B cell (primary cell): ENCODE measurements around the gene MGA. TPM values are rescaled to one million over a fixed set of nuclear protein-coding genes. Genes with fewer than 3 reads are reported as not detected.

ENCODE experiments used
- ATAC-seq: fragments of 200-7000 bp; cut with Tn5 transposase; one replicate; pipeline ENCODE4 v1.10.0; 2021; ENCODE audit warnings: low read depth, mild to moderate bottlenecking, moderate number of reproducible peaks, moderate library complexity
- CTCF ChIA-PET: fragments of 350-600 bp; sonication (Branson Sonifier 250); formaldehyde crosslinking; loops from one replicate; lab custom pipeline; 2021; ENCODE audit warnings: antibody characterized with exemption, inconsistent platforms; lab: Charles Lee
- POLR2A ChIA-PET: fragments of 350-600 bp; sonication (Branson Sonifier 250); formaldehyde crosslinking; loops from one replicate; lab custom pipeline; 2021; ENCODE audit warnings: antibody characterized with exemption; lab: Charles Lee
- DNase-seq: peaks from one replicate; pipeline ENCODE4 v3.0.0; 2013
- H2AFZ ChIP-seq: 2 replicates; pipeline ENCODE4 v1.6.1; 2012; ENCODE audit warnings: mild to moderate bottlenecking, low read depth, low read length; ENCODE audit not compliant: insufficient read depth, poor library complexity, severe bottlenecking
- H3K27ac ChIP-seq, 2 donors: 1 replicate in 1 of 2; 2 replicates in 1 of 2; pipeline ENCODE4 v1.5.1; 2012 to 2013; ENCODE audit warnings: low read length in 2 of 2, mild to moderate bottlenecking in 2 of 2, moderate library complexity in 1 of 2
- H3K27me3 ChIP-seq, 4 experiments: fragments of 200-600 bp in 1 of 4; sonication (generic) in 1 of 4; replicated peaks in 1 of 4; 1 replicate in 2 of 4; 2 replicates in 2 of 4; pipeline versions ENCODE4 v1.6.1 to v1.7.0; 2013 to 2016; ENCODE audit warnings: low read length in 3 of 4, mild to moderate bottlenecking in 2 of 4, mixed read lengths in 1 of 4, moderate library complexity in 1 of 4; ENCODE audit not compliant: insufficient read depth in 4 of 4, control insufficient read depth in 3 of 4; ENCODE audit errors: control extremely low read depth in 1 of 4
- H3K36me3 ChIP-seq, 2 experiments: replicated peaks in 1 of 2; 1 replicate in 1 of 2; 2 replicates in 1 of 2; pipeline versions ENCODE4 v1.6.1 to v1.7.1; 2013; ENCODE audit warnings: low read length in 1 of 2; ENCODE audit not compliant: insufficient read depth in 2 of 2, control insufficient read depth in 1 of 2; ENCODE audit errors: control extremely low read depth in 1 of 2, extremely low read depth in 1 of 2
- H3K4me1 ChIP-seq, 2 donors: fragments of 200-600 bp in 1 of 2; sonication (generic) in 1 of 2; 1 replicate in 1 of 2; 2 replicates in 1 of 2; pipeline versions ENCODE4 v1.5.1 to v1.6.1; 2013 to 2017; ENCODE audit warnings: low read length in 2 of 2; ENCODE audit not compliant: control insufficient read depth in 2 of 2, insufficient read depth in 2 of 2
- H3K4me2 ChIP-seq: replicated peaks from 2 replicates; pipeline ENCODE3; 2012; ENCODE audit warnings: mild to moderate bottlenecking, low read depth, low read length; ENCODE audit not compliant: poor library complexity, severe bottlenecking
- H3K4me3 ChIP-seq, 5 experiments: fragments of 200-600 bp in 1 of 5; sonication (generic) in 1 of 5; 1 replicate in 3 of 5; 2 replicates in 2 of 5; pipeline versions ENCODE4 v1.5.1 to v1.7.0; 2011 to 2016; ENCODE audit warnings: low read length in 4 of 5, mild to moderate bottlenecking in 4 of 5, low read depth in 2 of 5, control low read depth in 1 of 5, moderate library complexity in 1 of 5; ENCODE audit not compliant: insufficient read depth in 1 of 5; ENCODE audit errors: control extremely low read depth in 1 of 5, extremely low read depth in 1 of 5
- H3K79me2 ChIP-seq: fragments of 200-600 bp; sonication (generic); one replicate; pipeline ENCODE4 v1.6.0; 2016; ENCODE audit warnings: low read length; ENCODE audit not compliant: control insufficient read depth, insufficient read depth
- H3K9ac ChIP-seq: fragments of 200-600 bp; sonication (generic); 2 replicates; pipeline ENCODE4 v1.6.1; 2017; ENCODE audit warnings: mild to moderate bottlenecking, low read length, moderate library complexity
- H3K9me3 ChIP-seq, 3 donors: one replicate each; pipeline versions ENCODE4 v1.6.1 to v1.7.1; 2013; ENCODE audit warnings: low read length in 2 of 3; ENCODE audit not compliant: control insufficient read depth in 2 of 3, insufficient read depth in 1 of 3; ENCODE audit errors: control extremely low read depth in 1 of 3
- H4K20me1 ChIP-seq: 2 replicates; pipeline ENCODE4 v1.6.0; 2012; ENCODE audit warnings: mild to moderate bottlenecking, low read length; ENCODE audit not compliant: insufficient read depth, control insufficient read depth, poor library complexity, severe bottlenecking
- H3K27ac Mint-ChIP-seq: one replicate; pipeline ENCODE4 v1.8.0; 2021; ENCODE audit warnings: mixed read lengths
- H3K27me3 Mint-ChIP-seq: one replicate; pipeline ENCODE4 v1.8.0; 2021; ENCODE audit warnings: mixed read lengths
- H3K4me1 Mint-ChIP-seq: one replicate; pipeline ENCODE4 v1.8.0; 2021; ENCODE audit warnings: mixed read lengths
- H3K4me3 Mint-ChIP-seq: one replicate; pipeline ENCODE4 v1.8.0; 2021; ENCODE audit warnings: mixed read lengths
- H3K9me3 Mint-ChIP-seq: one replicate; pipeline ENCODE4 v1.8.0; 2022; ENCODE audit warnings: mixed read lengths; ENCODE audit not compliant: insufficient read depth
- CTCF ChIP-seq: fragments of 200-600 bp; IDR thresholded peaks from one replicate; pipeline ENCODE4 v1.8.0; 2022; ENCODE audit warnings: antibody characterized with exemption, mild to moderate bottlenecking
- EZH2 ChIP-seq: IDR thresholded peaks from 2 replicates; pipeline ENCODE4 v1.6.1; 2012; ENCODE audit warnings: borderline replicate concordance, low read depth, mild to moderate bottlenecking, moderate library complexity, low read length; ENCODE audit not compliant: insufficient read depth, poor library complexity, severe bottlenecking
- WGBS: methylation state at CpG from one replicate; pipeline ENCODE4 v1.1.5; 2013; ENCODE audit warnings: missing lambda C conversion rate; ENCODE audit not compliant: insufficient coverage; 5-methylcytosine and 5-hydroxymethylcytosine counted together
- intact Hi-C: fragments of 100-400 bp; cut with micrococcal nuclease; formaldehyde crosslinking; loops from one replicate; pipeline ENCODE4 v1.10.0; 2022
- polyA plus RNA-seq: library from polyadenylated mRNA; depleted of rRNA; stranded (reverse); fragments of >200 nt; gene quantifications from 2 replicates; pipeline ENCODE4 v1.2.3, GENCODE V29; 2012
- total RNA-seq, 2 donors: library from RNA; stranded (reverse); fragments of 120-200 nt in 1 of 2; gene quantifications; 1 replicate in 1 of 2; 2 replicates in 1 of 2; pipeline versions ENCODE4 v1.2.3 to v1.2.4, GENCODE V29; 2013 to 2022

Gene MGA
- total and polyA plus RNA-seq, 2 donors (not counting 1 experiment from before 2014, with no cell fraction given) = 5.4 to 79.7 TPM

GRCh38 chr15:41797201-41797944 is 137.2 kb downstream of the MGA start:
- Histone ChIP-seq H3K27ac (no peak overlapping the region), H2AFZ (no peak overlapping the region), H3K4me2 (no peak overlapping the region), H3K79me2 (no peaks in the 10 kb centered on the region), H4K20me1 (no peaks in the 10 kb centered on the region), H3K9ac (no peak overlapping the region), H3K27me3 (no peaks in the 10 kb centered on the region), H3K36me3 (peaks cover 2 to 13% of the 10 kb centered on the region in 2 experiments), H3K4me1 (peaks cover 3 to 9% of the 10 kb centered on the region in 2 donors), H3K4me3 (no peak overlapping the region), H3K9me3 (peaks cover 0 to 3% (median 0%) of the 10 kb centered on the region in 3 donors)
- peaks cover 19% of the 10 kb centered on the region for H3K4me1 Mint-ChIP-seq
- TF ChIP-seq CTCF = no peak
- TF ChIP-seq EZH2 = no peak
- ATAC-seq (no peak), DNase-seq (no peak)
- CTCF ChIA-PET = interaction anchor here (1.0 to 5.1 kb wide), 3 partner anchors 12 to 25 kb away, joined by 4 to 35 read pairs (median 12); partner anchors contain the start of gene MAPKBP1
- intact Hi-C loops = no loop called here
- POLR2A ChIA-PET = no interaction called here
- no peak overlapping the region for H3K4me3 Mint-ChIP-seq
- WGBS = 45% methylated on average over 1 of the region's 8 CpGs
- no peaks in the 10 kb centered on the region for H3K27me3 Mint-ChIP-seq
- no peaks in the 10 kb centered on the region for H3K9me3 Mint-ChIP-seq
- H3K27ac Mint-ChIP-seq = no peak overlapping the region
